HepG2 (cell line): ENCODE results near the gene DNAJC18. TPM values are rescaled to one million over a fixed set of nuclear protein-coding genes. Genes with fewer than 3 reads are reported as not detected.

Experiments used
- ADNP ChIP-seq: sonication (generic); formaldehyde crosslinking; IDR thresholded peaks from 2 replicates; pipeline ENCODE4 v1.4.0; 2020; ENCODE audit warnings: missing genetic modification reagents
- AGO2 ChIP-seq: fragments of 200-400 bp; formaldehyde crosslinking; optimal IDR thresholded peaks from 2 replicates; pipeline ENCODE3; 2017; ENCODE audit warnings: mild to moderate bottlenecking, low read depth, low read length, moderate library complexity
- ATF7-NPFF ChIP-seq: sonication (generic); formaldehyde crosslinking; IDR thresholded peaks from 2 replicates; pipeline ENCODE4 v1.8.1; 2023; ENCODE audit warnings: mild to moderate bottlenecking, low read depth, missing genetic modification reagents, moderate library complexity
- GTF3A ChIP-seq: sonication (generic); formaldehyde crosslinking; conservative IDR thresholded peaks from 2 replicates; pipeline ENCODE4 v1.4.0; 2020; ENCODE audit warnings: mild to moderate bottlenecking, missing genetic modification reagents
- ISX ChIP-seq: sonication (generic); formaldehyde crosslinking; conservative IDR thresholded peaks from 2 replicates; pipeline ENCODE4 v1.5.0; 2020; ENCODE audit warnings: missing genetic modification reagents
- MAFK ChIP-seq, 2 experiments: IDR thresholded peaks in 1 of 2; conservative IDR thresholded peaks in 1 of 2; 2 replicates each; pipeline ENCODE4 v1.6.1; 2011; ENCODE audit warnings: improper control_type of control experiment in 2 of 2, low read length in 2 of 2
- RBM22 ChIP-seq: fragments of 200-400 bp; formaldehyde crosslinking; optimal IDR thresholded peaks from 2 replicates; pipeline ENCODE3; 2017; ENCODE audit warnings: mild to moderate bottlenecking, low read length, moderate library complexity
- SRSF1 ChIP-seq: fragments of 200-400 bp; formaldehyde crosslinking; optimal IDR thresholded peaks from 2 replicates; pipeline ENCODE3; 2017; ENCODE audit warnings: mild to moderate bottlenecking, low read depth, low read length, moderate library complexity
- ZC3H13 ChIP-seq: sonication (generic); formaldehyde crosslinking; IDR thresholded peaks from 2 replicates; pipeline ENCODE4 v1.8.1; 2023; ENCODE audit warnings: mild to moderate bottlenecking, missing genetic modification reagents, moderate library complexity
- ZNF121 ChIP-seq: sonication (generic); formaldehyde crosslinking; IDR thresholded peaks from 2 replicates; pipeline ENCODE4 v1.5.0; 2020; ENCODE audit warnings: mild to moderate bottlenecking, missing genetic modification reagents
- ZNF292 ChIP-seq: sonication (generic); formaldehyde crosslinking; IDR thresholded peaks from 2 replicates; pipeline ENCODE4 v1.8.1; 2022; ENCODE audit warnings: mild to moderate bottlenecking, low read depth, missing genetic modification reagents, borderline replicate concordance
- ZNF543 ChIP-seq: sonication (generic); formaldehyde crosslinking; IDR thresholded peaks from 2 replicates; pipeline ENCODE4 v1.4.0; 2020; ENCODE audit warnings: mild to moderate bottlenecking, missing genetic modification reagents
- ZNF619 ChIP-seq: sonication (generic); formaldehyde crosslinking; IDR thresholded peaks from 2 replicates; pipeline ENCODE4 v1.4.0; 2020; ENCODE audit warnings: mild to moderate bottlenecking, missing genetic modification reagents
- ZNF724P ChIP-seq: sonication (generic); formaldehyde crosslinking; IDR thresholded peaks from 2 replicates; pipeline ENCODE4 v1.8.0; 2022; ENCODE audit warnings: missing genetic modification reagents, borderline replicate concordance
- polyA plus RNA-seq, 8 experiments: library from polyadenylated mRNA; depleted of rRNA in 3 of 8; stranded (reverse) in 7 of 8; unstranded in 1 of 8; fragments of >200 nt; fragmentation: Illumina TruSeq in 4 of 8; extraction: Trizol in 4 of 8; gene quantifications; 2 replicates each; pipeline versions ENCODE4 v1.2.1 to v1.2.3, GENCODE V29; 2011 to 2016; ENCODE audit warnings: low read depth in 4 of 8, missing spikeins in 1 of 8, mixed read lengths in 1 of 8; ENCODE audit not compliant: insufficient read depth in 1 of 8
- total RNA-seq, 5 experiments: library from RNA; depleted of rRNA; stranded (reverse); fragments of >200 nt; fragmentation: Illumina TruSeq; extraction: Trizol; gene quantifications; 2 replicates each; pipeline ENCODE4 v1.2.3, GENCODE V29; 2016; ENCODE audit warnings: low read depth in 1 of 5
- TF ChIP-seq, protein P1 (sequence below): sonication (generic); formaldehyde crosslinking; IDR thresholded peaks from 2 replicates; pipeline ENCODE4 v1.4.0; 2020; ENCODE audit warnings: missing genetic modification reagents
- TF ChIP-seq, protein P2 (sequence below): sonication (generic); formaldehyde crosslinking; IDR thresholded peaks from 2 replicates; pipeline ENCODE4 v1.5.1; 2020; ENCODE audit warnings: mild to moderate bottlenecking, missing genetic modification reagents
- TF ChIP-seq, protein P3 (sequence below): sonication (generic); formaldehyde crosslinking; conservative IDR thresholded peaks from 2 replicates; pipeline ENCODE4 v1.5.0; 2020; ENCODE audit warnings: missing genetic modification reagents
- TF ChIP-seq, protein P4 (sequence below): sonication (generic); formaldehyde crosslinking; IDR thresholded peaks from 2 replicates; pipeline ENCODE4 v1.8.0; 2022; ENCODE audit warnings: missing genetic modification reagents, mild to moderate bottlenecking, borderline replicate concordance
- TF ChIP-seq, protein P5 (sequence below): sonication (generic); formaldehyde crosslinking; IDR thresholded peaks from 2 replicates; pipeline ENCODE4 v1.4.0; 2020; ENCODE audit warnings: missing genetic modification reagents, low read depth, mild to moderate bottlenecking, borderline replicate concordance

DNAJC18 gene
- total and polyA plus RNA-seq, 2 of the 13 experiments (the other 11 are each of a cell fraction or from before 2014, with no cell fraction given), result 6.5 to 6.6 TPM

DNA sequence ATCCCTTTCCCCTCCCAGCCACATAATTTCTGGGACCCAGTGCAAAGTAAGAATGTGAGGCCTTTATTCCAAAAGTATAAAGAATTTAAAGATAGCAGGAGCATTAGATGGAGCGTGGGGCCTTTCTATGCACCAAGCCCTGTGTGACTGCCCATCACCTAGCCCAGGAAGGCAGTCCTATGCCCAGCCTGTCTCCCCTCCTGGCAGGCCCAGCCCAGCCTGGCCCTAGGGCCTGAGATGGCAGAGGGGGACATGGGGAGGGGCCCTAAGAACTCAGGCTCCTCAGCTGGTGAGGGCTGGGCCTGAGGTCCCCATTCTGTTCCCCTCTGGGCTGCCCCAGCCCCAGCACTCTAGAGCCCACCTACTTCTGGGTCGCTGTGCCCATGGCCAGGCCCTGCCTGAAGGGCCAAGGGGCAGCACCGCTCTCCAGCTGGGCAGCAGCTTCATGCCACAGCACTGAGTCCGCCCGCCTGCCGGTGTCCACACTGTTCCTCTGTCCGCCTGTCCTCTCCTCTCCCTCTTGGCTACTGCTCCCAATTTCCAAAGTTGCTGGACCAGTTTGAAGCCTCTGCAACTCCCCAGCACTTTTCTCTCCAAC is 55.2 kb downstream of the DNAJC18 start (continued):
- TF ChIP-seq, protein P1, sequence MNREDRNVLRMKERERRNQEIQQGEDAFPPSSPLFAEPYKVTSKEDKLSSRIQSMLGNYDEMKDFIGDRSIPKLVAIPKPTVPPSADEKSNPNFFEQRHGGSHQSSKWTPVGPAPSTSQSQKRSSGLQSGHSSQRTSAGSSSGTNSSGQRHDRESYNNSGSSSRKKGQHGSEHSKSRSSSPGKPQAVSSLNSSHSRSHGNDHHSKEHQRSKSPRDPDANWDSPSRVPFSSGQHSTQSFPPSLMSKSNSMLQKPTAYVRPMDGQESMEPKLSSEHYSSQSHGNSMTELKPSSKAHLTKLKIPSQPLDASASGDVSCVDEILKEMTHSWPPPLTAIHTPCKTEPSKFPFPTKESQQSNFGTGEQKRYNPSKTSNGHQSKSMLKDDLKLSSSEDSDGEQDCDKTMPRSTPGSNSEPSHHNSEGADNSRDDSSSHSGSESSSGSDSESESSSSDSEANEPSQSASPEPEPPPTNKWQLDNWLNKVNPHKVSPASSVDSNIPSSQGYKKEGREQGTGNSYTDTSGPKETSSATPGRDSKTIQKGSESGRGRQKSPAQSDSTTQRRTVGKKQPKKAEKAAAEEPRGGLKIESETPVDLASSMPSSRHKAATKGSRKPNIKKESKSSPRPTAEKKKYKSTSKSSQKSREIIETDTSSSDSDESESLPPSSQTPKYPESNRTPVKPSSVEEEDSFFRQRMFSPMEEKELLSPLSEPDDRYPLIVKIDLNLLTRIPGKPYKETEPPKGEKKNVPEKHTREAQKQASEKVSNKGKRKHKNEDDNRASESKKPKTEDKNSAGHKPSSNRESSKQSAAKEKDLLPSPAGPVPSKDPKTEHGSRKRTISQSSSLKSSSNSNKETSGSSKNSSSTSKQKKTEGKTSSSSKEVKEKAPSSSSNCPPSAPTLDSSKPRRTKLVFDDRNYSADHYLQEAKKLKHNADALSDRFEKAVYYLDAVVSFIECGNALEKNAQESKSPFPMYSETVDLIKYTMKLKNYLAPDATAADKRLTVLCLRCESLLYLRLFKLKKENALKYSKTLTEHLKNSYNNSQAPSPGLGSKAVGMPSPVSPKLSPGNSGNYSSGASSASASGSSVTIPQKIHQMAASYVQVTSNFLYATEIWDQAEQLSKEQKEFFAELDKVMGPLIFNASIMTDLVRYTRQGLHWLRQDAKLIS (CRISPR knock-in tag), result no peak
- TF ChIP-seq ISX (no peak), RBM22 (no peak), ZNF543 (CRISPR knock-in tag) (0 out of 2 replicates have a peak, but pooled peaks have one; percentile 18), MAFK (conservative IDR thresholded peaks at IDR 0.05 in 1 of 2, IDR thresholded peaks at IDR 0.05 in 1 of 2; ENCODE audit: low read length in 2 of 2) (no peak), SRSF1 (no peak), ADNP (no peak), ZNF292 (CRISPR knock-in tag) (no peak), GTF3A (no peak), ZNF121 (CRISPR knock-in tag) (no peak), ATF7-NPFF (no peak), ZC3H13 (CRISPR knock-in tag) (no peak), AGO2 (no peak), ZNF724P (no peak), ZNF619 (CRISPR knock-in tag) (no peak)
- TF ChIP-seq, protein P2, sequence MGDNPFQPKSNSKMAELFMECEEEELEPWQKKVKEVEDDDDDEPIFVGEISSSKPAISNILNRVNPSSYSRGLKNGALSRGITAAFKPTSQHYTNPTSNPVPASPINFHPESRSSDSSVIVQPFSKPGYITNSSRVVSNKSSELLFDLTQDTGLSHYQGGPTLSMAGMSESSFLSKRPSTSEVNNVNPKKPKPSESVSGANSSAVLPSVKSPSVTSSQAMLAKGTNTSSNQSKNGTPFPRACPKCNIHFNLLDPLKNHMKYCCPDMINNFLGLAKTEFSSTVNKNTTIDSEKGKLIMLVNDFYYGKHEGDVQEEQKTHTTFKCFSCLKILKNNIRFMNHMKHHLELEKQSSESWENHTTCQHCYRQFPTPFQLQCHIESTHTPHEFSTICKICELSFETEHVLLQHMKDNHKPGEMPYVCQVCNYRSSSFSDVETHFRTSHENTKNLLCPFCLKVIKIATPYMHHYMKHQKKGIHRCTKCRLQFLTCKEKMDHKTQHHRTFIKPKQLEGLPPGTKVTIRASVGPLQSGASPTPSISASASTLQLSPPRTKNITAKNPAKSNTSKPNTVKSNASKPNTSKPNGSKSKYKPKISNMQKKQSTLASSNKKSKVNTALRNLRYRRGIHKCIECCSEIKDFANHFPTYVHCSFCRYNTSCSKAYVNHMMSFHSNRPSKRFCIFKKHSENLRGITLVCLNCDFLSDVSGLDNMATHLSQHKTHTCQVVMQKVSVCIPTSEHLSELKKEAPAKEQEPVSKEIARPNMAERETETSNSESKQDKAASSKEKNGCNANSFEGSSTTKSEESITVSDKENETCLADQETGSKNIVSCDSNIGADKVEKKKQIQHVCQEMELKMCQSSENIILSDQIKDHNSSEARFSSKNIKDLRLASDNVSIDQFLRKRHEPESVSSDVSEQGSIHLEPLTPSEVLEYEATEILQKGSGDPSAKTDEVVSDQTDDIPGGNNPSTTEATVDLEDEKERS (CRISPR knock-in tag), result no peak
- TF ChIP-seq, protein P3, sequence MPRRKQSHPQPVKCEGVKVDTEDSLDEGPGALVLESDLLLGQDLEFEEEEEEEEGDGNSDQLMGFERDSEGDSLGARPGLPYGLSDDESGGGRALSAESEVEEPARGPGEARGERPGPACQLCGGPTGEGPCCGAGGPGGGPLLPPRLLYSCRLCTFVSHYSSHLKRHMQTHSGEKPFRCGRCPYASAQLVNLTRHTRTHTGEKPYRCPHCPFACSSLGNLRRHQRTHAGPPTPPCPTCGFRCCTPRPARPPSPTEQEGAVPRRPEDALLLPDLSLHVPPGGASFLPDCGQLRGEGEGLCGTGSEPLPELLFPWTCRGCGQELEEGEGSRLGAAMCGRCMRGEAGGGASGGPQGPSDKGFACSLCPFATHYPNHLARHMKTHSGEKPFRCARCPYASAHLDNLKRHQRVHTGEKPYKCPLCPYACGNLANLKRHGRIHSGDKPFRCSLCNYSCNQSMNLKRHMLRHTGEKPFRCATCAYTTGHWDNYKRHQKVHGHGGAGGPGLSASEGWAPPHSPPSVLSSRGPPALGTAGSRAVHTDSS (CRISPR knock-in tag), result no peak
- TF ChIP-seq, protein P4, sequence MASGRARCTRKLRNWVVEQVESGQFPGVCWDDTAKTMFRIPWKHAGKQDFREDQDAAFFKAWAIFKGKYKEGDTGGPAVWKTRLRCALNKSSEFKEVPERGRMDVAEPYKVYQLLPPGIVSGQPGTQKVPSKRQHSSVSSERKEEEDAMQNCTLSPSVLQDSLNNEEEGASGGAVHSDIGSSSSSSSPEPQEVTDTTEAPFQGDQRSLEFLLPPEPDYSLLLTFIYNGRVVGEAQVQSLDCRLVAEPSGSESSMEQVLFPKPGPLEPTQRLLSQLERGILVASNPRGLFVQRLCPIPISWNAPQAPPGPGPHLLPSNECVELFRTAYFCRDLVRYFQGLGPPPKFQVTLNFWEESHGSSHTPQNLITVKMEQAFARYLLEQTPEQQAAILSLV (CRISPR knock-in tag), result 0 out of 2 replicates have a peak, but pooled peaks have one; percentile 25
- TF ChIP-seq, protein P5, sequence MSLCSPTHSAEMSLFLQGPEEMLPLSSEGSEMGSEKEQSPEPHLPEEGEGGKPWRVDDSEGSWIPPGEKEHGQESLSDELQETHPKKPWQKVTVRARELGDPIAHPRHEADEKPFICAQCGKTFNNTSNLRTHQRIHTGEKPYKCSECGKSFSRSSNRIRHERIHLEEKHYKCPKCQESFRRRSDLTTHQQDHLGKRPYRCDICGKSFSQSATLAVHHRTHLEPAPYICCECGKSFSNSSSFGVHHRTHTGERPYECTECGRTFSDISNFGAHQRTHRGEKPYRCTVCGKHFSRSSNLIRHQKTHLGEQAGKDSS (CRISPR knock-in tag), result peak; percentile 38; the same call in 1 of the 2 replicates
